ENCODE results near the gene RBBP6. TPM values are rescaled to one million over a fixed set of nuclear protein-coding genes. Genes with fewer than 3 reads are reported as not detected.

The RBBP6 gene
- total and polyA plus RNA-seq, 8 donors, result 9.0 to 130 (median 32.7) TPM

- intact Hi-C loops (cut with DNase I; ENCODE audit: low total_unique reads), result no loop called here
- Histone ChIP-seq H3K9me3 (no peaks in the 10 kb centered on the region), H3K36me3 (no peaks in the 10 kb centered on the region), H3K27ac (no peak overlapping the region), H3K27me3 (no peaks in the 10 kb centered on the region), H3K4me1 (peaks cover 0 to 8% (median 3%) of the 10 kb centered on the region in 4 donors), H3K4me3 (no peak overlapping the region)
- WGBS, 5 donors, result 87 to 93% (median 92%) methylated on average over 13 of the region's 13 CpGs
- no peak for DNase-seq
- no peak for TF ChIP-seq POLR2A (IDR thresholded peaks at IDR 0.05)
- no peak for TF ChIP-seq POLR2AphosphoS5 (IDR thresholded peaks at IDR 0.05)
- no peak for TF ChIP-seq CTCF (IDR thresholded peaks at IDR 0.05)
- no peak for TF ChIP-seq EP300 (IDR thresholded peaks at IDR 0.05)
Measured at GRCh38 chr16:24522751-24523150, 16.6 kb upstream of the RBBP6 start.

GRCh38 chr16:24523569-24523968 is 15.8 kb upstream of the RBBP6 start:
- no peak for DNase-seq
- H3K9me3 ChIP-seq, result no peaks in the 10 kb centered on the region
- H3K4me1 ChIP-seq, result peaks cover 0 to 8% (median 3%) of the 10 kb centered on the region in 4 donors
- no peaks in the 10 kb centered on the region for H3K36me3 ChIP-seq
- no peaks in the 10 kb centered on the region for H3K27me3 ChIP-seq
- intact Hi-C loops (cut with DNase I; ENCODE audit: low total_unique reads), result no loop called here
- no peak overlapping the region for H3K27ac ChIP-seq
- WGBS, 5 donors, result 52 to 62% (median 59%) methylated on average over 6 to 8 of the region's 8 CpGs
- no peak overlapping the region for H3K4me3 ChIP-seq
- TF ChIP-seq POLR2A (IDR thresholded peaks at IDR 0.05), result no peak
- TF ChIP-seq POLR2AphosphoS5 (IDR thresholded peaks at IDR 0.05), result no peak
- no peak for TF ChIP-seq CTCF (IDR thresholded peaks at IDR 0.05)
- no peak for TF ChIP-seq EP300 (IDR thresholded peaks at IDR 0.05)

GRCh38 chr16:24524855-24525677 is 14.3 kb upstream of the RBBP6 start:
- TF ChIP-seq POLR2AphosphoS5 (IDR thresholded peaks at IDR 0.05) (no peak), CTCF (IDR thresholded peaks at IDR 0.05) (no peak), EP300 (IDR thresholded peaks at IDR 0.05) (no peak), POLR2A (IDR thresholded peaks at IDR 0.05) (no peak)
- Histone ChIP-seq H3K9me3 (no peaks in the 10 kb centered on the region), H3K27ac (no peak overlapping the region), H3K36me3 (no peaks in the 10 kb centered on the region), H3K4me1 (peaks cover 0 to 8% (median 3%) of the 10 kb centered on the region in 4 donors), H3K4me3 (no peak overlapping the region), H3K27me3 (no peaks in the 10 kb centered on the region)
- no peak for DNase-seq
- intact Hi-C loops (cut with DNase I; ENCODE audit: low total_unique reads), result no loop called here
- WGBS, 5 donors, result 58 to 75% (median 72%) methylated on average over 4 of the region's 4 CpGs

GRCh38 chr16:24525970-24526559 is 13.3 kb upstream of the RBBP6 start:
- peak overlapping the region in 2 of 5 donors; percentile 13 to 39 for H3K27ac ChIP-seq

More at GRCh38 chr16:24525970-24526559, 13.3 kb upstream of the RBBP6 start:
- TF ChIP-seq CTCF (IDR thresholded peaks at IDR 0.05), result no peak
- TF ChIP-seq POLR2A (IDR thresholded peaks at IDR 0.05), result no peak
- no peak for TF ChIP-seq POLR2AphosphoS5 (IDR thresholded peaks at IDR 0.05)
- TF ChIP-seq EP300 (IDR thresholded peaks at IDR 0.05), result no peak
- no peak overlapping the region for H3K4me3 ChIP-seq
- WGBS, 5 donors, result 20 to 48% (median 35%) methylated on average over 7 of the region's 7 CpGs
- no peaks in the 10 kb centered on the region for H3K27me3 ChIP-seq
- DNase-seq, result peak; percentile 32 to 50
- no peaks in the 10 kb centered on the region for H3K9me3 ChIP-seq
- H3K36me3 ChIP-seq, result no peaks in the 10 kb centered on the region
- intact Hi-C loops (cut with DNase I; ENCODE audit: low total_unique reads), result no loop called here
- H3K4me1 ChIP-seq, result peaks cover 0 to 8% (median 3%) of the 10 kb centered on the region in 4 donors
